Activated CD4-positive, alpha-beta T cell treated with anti-CD3 and anti-CD28 coated beads, Interleukin-2, amount 10 ng/mL, durations not matched to agents 24 days and 14 days (primary cell): ENCODE results near the gene MGMT. TPM values are rescaled to one million over a fixed set of nuclear protein-coding genes. Genes with fewer than 3 reads are reported as not detected.

ENCODE experiments used
- DNase-seq: peaks from one replicate; pipeline ENCODE4 v3.0.0; 2022
- H3K27ac Mint-ChIP-seq: one replicate; pipeline ENCODE4 v1.8.0; 2022; ENCODE audit warnings: mild to moderate bottlenecking, mixed read lengths
- H3K27me3 Mint-ChIP-seq: one replicate; pipeline ENCODE4 v1.8.0; 2022; ENCODE audit warnings: mixed read lengths
- H3K36me3 Mint-ChIP-seq: one replicate; pipeline ENCODE4 v1.8.0; 2022; ENCODE audit warnings: low read depth, mild to moderate bottlenecking, mixed read lengths
- H3K4me1 Mint-ChIP-seq: one replicate; pipeline ENCODE4 v1.8.0; 2021; ENCODE audit warnings: mixed read lengths
- H3K4me3 Mint-ChIP-seq: one replicate; pipeline ENCODE4 v1.8.0; 2022; ENCODE audit warnings: mild to moderate bottlenecking, moderate library complexity, mixed read lengths
- H3K9me3 Mint-ChIP-seq: one replicate; pipeline ENCODE4 v1.8.0; 2021; ENCODE audit warnings: mixed read lengths
- intact Hi-C: fragments of 100-400 bp; cut with micrococcal nuclease; formaldehyde crosslinking; loops from one replicate; pipeline ENCODE4 v1.15.1; 2023
- total RNA-seq: library from RNA; stranded (reverse); gene quantifications from 2 replicates; pipeline ENCODE4 v1.2.3, GENCODE V29; 2022

Gene MGMT
- total RNA-seq, 1 donor from 2014 or later, result 19.5 TPM

DNA sequence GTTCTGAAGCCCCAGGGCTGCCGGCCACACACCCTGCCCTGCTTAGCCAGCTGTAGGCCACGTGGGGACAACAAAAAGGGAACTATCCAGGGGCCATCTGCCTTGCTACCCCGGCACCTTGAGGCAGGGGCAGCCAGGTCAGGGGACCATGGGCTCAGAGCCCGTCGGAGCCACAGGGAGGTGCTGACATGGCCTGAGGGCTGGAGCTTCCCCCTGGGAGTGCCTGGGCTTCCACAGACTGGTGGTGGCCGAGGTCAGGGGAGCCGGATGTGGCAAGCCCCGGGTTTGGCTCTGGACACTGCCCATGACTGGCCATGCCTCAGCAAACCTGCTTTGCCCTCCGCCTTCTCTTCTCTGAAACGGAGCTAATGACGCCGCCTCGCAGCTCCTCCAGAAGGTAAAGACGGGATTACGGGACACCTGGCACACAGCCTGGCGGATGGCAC lies 318.5 kb downstream of the MGMT start:
- intact Hi-C loops, result no loop called here
- Mint-ChIP-seq H3K9me3 (peaks cover 4% of the 10 kb centered on the region), H3K4me3 (no peak overlapping the region), H3K27ac (no peak overlapping the region), H3K27me3 (no peaks in the 10 kb centered on the region), H3K36me3 (no peaks in the 10 kb centered on the region), H3K4me1 (no peaks in the 10 kb centered on the region)
- no peak for DNase-seq

- Mint-ChIP-seq H3K36me3 (no peaks in the 10 kb centered on the region), H3K4me1 (no peaks in the 10 kb centered on the region), H3K27ac (no peak overlapping the region), H3K4me3 (no peak overlapping the region), H3K27me3 (no peaks in the 10 kb centered on the region), H3K9me3 (peaks cover 8% of the 10 kb centered on the region)
- DNase-seq, result no peak
- intact Hi-C loops, result no loop called here
These were observed 319.2 kb downstream of the MGMT start for GRCh38 chr10:129786216-129786615.

DNA sequence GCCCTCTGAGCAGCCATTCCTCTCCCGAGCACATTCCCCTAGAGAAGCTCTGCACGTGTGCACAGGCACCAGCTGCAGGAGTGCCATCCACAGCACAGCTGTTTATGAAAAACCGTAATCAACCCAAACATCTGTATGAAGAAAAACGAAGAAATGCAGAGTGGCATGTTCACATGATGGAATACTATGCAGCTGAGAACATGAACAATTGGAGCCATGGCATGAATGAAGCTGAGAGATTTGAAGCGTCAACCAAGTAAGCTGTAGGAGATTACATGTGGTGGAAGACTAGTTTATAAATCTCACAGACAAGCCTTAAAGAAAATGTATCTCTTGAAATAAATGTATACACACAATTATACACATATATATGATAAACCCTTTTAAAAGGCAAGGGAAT lies 320.5 kb downstream of the MGMT start:
- no peaks in the 10 kb centered on the region for H3K27me3 Mint-ChIP-seq
- no peaks in the 10 kb centered on the region for H3K36me3 Mint-ChIP-seq
- no peak overlapping the region for H3K27ac Mint-ChIP-seq
- H3K9me3 Mint-ChIP-seq, result peaks cover 9% of the 10 kb centered on the region
- H3K4me1 Mint-ChIP-seq, result no peaks in the 10 kb centered on the region
- H3K4me3 Mint-ChIP-seq, result no peak overlapping the region
- intact Hi-C loops, result no loop called here
- no peak for DNase-seq

- intact Hi-C loops, result no loop called here
- Mint-ChIP-seq H3K36me3 (no peaks in the 10 kb centered on the region), H3K9me3 (peaks cover 9% of the 10 kb centered on the region), H3K4me3 (no peak overlapping the region), H3K4me1 (no peaks in the 10 kb centered on the region), H3K27ac (no peak overlapping the region), H3K27me3 (no peaks in the 10 kb centered on the region)
- no peak for DNase-seq
These were observed 321.2 kb downstream of the MGMT start for GRCh38 chr10:129788215-129788614.

GRCh38 chr10:129790715-129791446 lies 323.8 kb downstream of the MGMT start:
- Mint-ChIP-seq H3K4me1 (no peaks in the 10 kb centered on the region), H3K9me3 (peaks cover 9% of the 10 kb centered on the region), H3K4me3 (no peak overlapping the region), H3K27me3 (no peaks in the 10 kb centered on the region), H3K36me3 (no peaks in the 10 kb centered on the region), H3K27ac (no peak overlapping the region)
- DNase-seq, result no peak
- intact Hi-C loops, result no loop called here

GRCh38 chr10:129792141-129792540 lies 325.1 kb downstream of the MGMT start:
- Mint-ChIP-seq H3K4me3 (no peak overlapping the region), H3K9me3 (peaks cover 9% of the 10 kb centered on the region), H3K27me3 (no peaks in the 10 kb centered on the region), H3K27ac (no peak overlapping the region), H3K36me3 (no peaks in the 10 kb centered on the region), H3K4me1 (no peaks in the 10 kb centered on the region)
- no peak for DNase-seq
- intact Hi-C loops, result no loop called here

GRCh38 chr10:129792864-129793263 lies 325.8 kb downstream of the MGMT start:
- Mint-ChIP-seq H3K27ac (no peak overlapping the region), H3K9me3 (peaks cover 5% of the 10 kb centered on the region), H3K36me3 (no peaks in the 10 kb centered on the region), H3K27me3 (no peaks in the 10 kb centered on the region), H3K4me1 (no peaks in the 10 kb centered on the region), H3K4me3 (no peak overlapping the region)
- DNase-seq, result no peak
- intact Hi-C loops, result no loop called here

DNA sequence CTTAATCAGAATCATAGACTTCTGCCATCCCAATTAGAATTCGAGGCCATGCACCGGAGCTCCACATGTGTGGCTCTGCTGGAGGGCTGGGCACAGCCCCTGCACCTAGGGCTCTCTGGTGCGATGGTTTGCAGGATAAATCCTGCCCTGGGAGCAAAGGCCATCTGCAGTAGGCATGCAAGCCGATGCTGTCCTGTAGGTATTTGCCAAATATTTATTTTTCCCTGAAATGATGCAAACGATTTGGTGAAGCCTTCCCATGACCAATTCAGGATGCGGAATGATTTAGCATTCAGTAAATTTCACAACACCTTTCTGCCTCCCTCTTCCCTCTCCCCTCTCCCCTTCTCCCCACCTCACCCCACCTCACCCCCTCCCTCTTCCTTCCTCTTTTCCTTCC lies 326.4 kb downstream of the MGMT start:
- intact Hi-C loops, result no loop called here
- H3K27ac Mint-ChIP-seq, result no peak overlapping the region

GRCh38 chr10:129793996-129794395 lies 327.0 kb downstream of the MGMT start:
- no peak for DNase-seq
- H3K4me1 Mint-ChIP-seq, result no peaks in the 10 kb centered on the region
- no peak overlapping the region for H3K4me3 Mint-ChIP-seq
- H3K9me3 Mint-ChIP-seq, result peaks cover 5% of the 10 kb centered on the region
- H3K27me3 Mint-ChIP-seq, result no peaks in the 10 kb centered on the region
- H3K27ac Mint-ChIP-seq, result no peak overlapping the region
- no peaks in the 10 kb centered on the region for H3K36me3 Mint-ChIP-seq
- intact Hi-C loops, result no loop called here

More for the DNA sequence above, 326.4 kb downstream of the MGMT start:
- Mint-ChIP-seq H3K27me3 (no peaks in the 10 kb centered on the region), H3K36me3 (no peaks in the 10 kb centered on the region), H3K4me3 (no peak overlapping the region), H3K4me1 (no peaks in the 10 kb centered on the region), H3K9me3 (peaks cover 5% of the 10 kb centered on the region)
- no peak for DNase-seq

- Mint-ChIP-seq H3K9me3 (no peaks in the 10 kb centered on the region), H3K27ac (no peak overlapping the region), H3K4me3 (no peak overlapping the region), H3K36me3 (no peaks in the 10 kb centered on the region), H3K4me1 (no peaks in the 10 kb centered on the region), H3K27me3 (no peaks in the 10 kb centered on the region)
- intact Hi-C loops, result no loop called here
- DNase-seq, result no peak
These were observed 329.8 kb downstream of the MGMT start for GRCh38 chr10:129796710-129797420.

DNA sequence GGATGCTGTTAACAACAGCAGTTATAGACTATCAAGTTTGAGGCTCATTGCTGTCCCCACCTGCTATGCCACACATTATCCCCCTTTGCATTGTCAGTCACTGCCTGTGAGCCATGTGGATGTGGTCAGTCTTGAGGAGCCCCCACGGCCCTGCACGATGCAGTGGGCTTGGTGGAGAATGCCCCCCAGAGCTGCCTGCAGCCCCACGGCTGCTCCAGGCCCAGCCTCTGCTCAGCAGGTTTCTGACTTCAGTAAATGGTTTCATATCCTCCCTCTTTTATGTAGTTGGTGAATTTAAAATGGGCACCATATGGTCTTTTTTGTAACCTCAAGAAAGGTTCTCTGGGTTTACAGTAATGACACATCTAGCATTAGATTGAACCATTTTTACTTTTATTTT lies 332.9 kb downstream of the MGMT start:
- no peaks in the 10 kb centered on the region for H3K36me3 Mint-ChIP-seq
- H3K27me3 Mint-ChIP-seq, result no peaks in the 10 kb centered on the region
- no peaks in the 10 kb centered on the region for H3K4me1 Mint-ChIP-seq
- peaks cover 4% of the 10 kb centered on the region for H3K9me3 Mint-ChIP-seq
- H3K27ac Mint-ChIP-seq, result no peak overlapping the region
- intact Hi-C loops, result no loop called here
- H3K4me3 Mint-ChIP-seq, result no peak overlapping the region
- DNase-seq, result no peak

DNA sequence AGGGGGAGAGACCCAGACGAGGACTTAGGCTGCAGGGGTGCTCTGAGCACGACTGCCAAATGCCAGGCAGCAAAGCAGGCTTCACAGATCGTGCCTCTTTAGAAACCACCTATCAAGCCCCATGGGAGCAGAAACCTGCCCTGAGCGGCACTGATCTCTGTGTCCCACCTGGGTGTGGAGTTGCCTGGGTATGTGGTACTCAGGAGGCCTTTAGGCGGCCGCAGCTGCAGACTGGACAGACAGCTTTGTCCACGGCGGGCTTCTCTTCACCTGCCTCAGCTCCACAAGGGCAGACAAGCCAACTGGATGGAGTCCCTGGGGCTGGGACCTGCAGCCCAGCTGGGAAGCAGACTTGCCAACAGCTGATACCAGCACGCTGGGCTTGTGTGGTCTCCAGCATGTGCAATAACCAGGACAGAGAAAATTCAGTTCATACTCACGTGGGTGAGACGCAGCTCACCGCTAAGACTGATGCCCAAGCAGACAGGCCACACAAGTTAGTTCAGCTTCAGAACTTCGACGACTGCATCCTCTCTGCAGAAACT lies 333.8 kb downstream of the MGMT start:
- Mint-ChIP-seq H3K27me3 (no peaks in the 10 kb centered on the region), H3K4me1 (no peaks in the 10 kb centered on the region), H3K36me3 (no peaks in the 10 kb centered on the region), H3K9me3 (peaks cover 5% of the 10 kb centered on the region), H3K4me3 (no peak overlapping the region), H3K27ac (no peak overlapping the region)
- DNase-seq, result no peak
- intact Hi-C loops, result no loop called here

GRCh38 chr10:129807211-129807610 lies 340.2 kb downstream of the MGMT start:
- DNase-seq, result no peak

More at GRCh38 chr10:129807211-129807610, 340.2 kb downstream of the MGMT start:
- no peak overlapping the region for H3K27ac Mint-ChIP-seq
- H3K9me3 Mint-ChIP-seq, result peaks cover 12% of the 10 kb centered on the region
- no peaks in the 10 kb centered on the region for H3K27me3 Mint-ChIP-seq
- no peaks in the 10 kb centered on the region for H3K4me1 Mint-ChIP-seq
- intact Hi-C loops, result no loop called here
- no peak overlapping the region for H3K4me3 Mint-ChIP-seq
- no peaks in the 10 kb centered on the region for H3K36me3 Mint-ChIP-seq
